Measurements from ENCODE around the gene FAM53A. TPM values are rescaled to one million over a fixed set of nuclear protein-coding genes. Genes with fewer than 3 reads are reported as not detected.
"Not testable (repeated sequence)": the region's sequence is repeated elsewhere in the genome, so short reads cannot be mapped to it uniquely, and the experiment has no call there.

Gene FAM53A
- total RNA-seq, 1 donor from 2014 or later, result 4.3 TPM

GRCh38 chr4:1644891-1645657 is 39.0 kb downstream of the FAM53A start:
- H3K36me3 Mint-ChIP-seq (ENCODE audit: low read depth), result no peaks in the 10 kb centered on the region
- no peak overlapping the region for H3K27ac Mint-ChIP-seq (ENCODE audit: unreplicated experiment)
- no peak for TF ChIP-seq CTCF (conservative IDR thresholded peaks at IDR 0.05)
- DNase-seq (ENCODE audit: low read depth, low spot score), result peak; percentile 31
- H3K4me3 Mint-ChIP-seq, result no peak overlapping the region
- no peaks in the 10 kb centered on the region for H3K9me3 Mint-ChIP-seq
- H3K27me3 Mint-ChIP-seq (ENCODE audit: low read depth), result no peaks in the 10 kb centered on the region
- peaks cover 14% of the 10 kb centered on the region for H3K4me1 Mint-ChIP-seq

- Mint-ChIP-seq H3K27ac (ENCODE audit: unreplicated experiment) (no peak overlapping the region), H3K36me3 (ENCODE audit: low read depth) (no peaks in the 10 kb centered on the region), H3K9me3 (no peaks in the 10 kb centered on the region), H3K27me3 (ENCODE audit: low read depth) (no peaks in the 10 kb centered on the region), H3K4me1 (peaks cover 14% of the 10 kb centered on the region), H3K4me3 (no peak overlapping the region)
- no peak for TF ChIP-seq CTCF (conservative IDR thresholded peaks at IDR 0.05)
- no peak for DNase-seq (ENCODE audit: low read depth, low spot score)
Observed at GRCh38 chr4:1643971-1644735, 40.0 kb downstream of the FAM53A start.

GRCh38 chr4:1642196-1642951 is 41.7 kb downstream of the FAM53A start:
- Mint-ChIP-seq H3K27ac (ENCODE audit: unreplicated experiment) (no peak overlapping the region), H3K4me3 (no peak overlapping the region)
- TF ChIP-seq CTCF (conservative IDR thresholded peaks at IDR 0.05), result no peak

GRCh38 chr4:1641671-1642070 is 42.4 kb downstream of the FAM53A start:
- H3K27me3 Mint-ChIP-seq (ENCODE audit: low read depth), result no peaks in the 10 kb centered on the region
- no peak for DNase-seq (ENCODE audit: low read depth, low spot score)
- H3K4me1 Mint-ChIP-seq, result peaks cover 14% of the 10 kb centered on the region

More at GRCh38 chr4:1642196-1642951, 41.7 kb downstream of the FAM53A start:
- H3K36me3 Mint-ChIP-seq (ENCODE audit: low read depth), result no peaks in the 10 kb centered on the region
- H3K27me3 Mint-ChIP-seq (ENCODE audit: low read depth), result no peaks in the 10 kb centered on the region
- H3K4me1 Mint-ChIP-seq, result peaks cover 14% of the 10 kb centered on the region
- DNase-seq (ENCODE audit: low read depth, low spot score), result no peak
- H3K9me3 Mint-ChIP-seq, result no peaks in the 10 kb centered on the region

GRCh38 chr4:1640716-1641503 is 43.2 kb downstream of the FAM53A start:
- DNase-seq (ENCODE audit: low read depth, low spot score); H3K36me3 Mint-ChIP-seq (ENCODE audit: low read depth); H3K4me3 Mint-ChIP-seq; H3K27ac Mint-ChIP-seq (ENCODE audit: unreplicated experiment); H3K27me3 Mint-ChIP-seq (ENCODE audit: low read depth); H3K9me3 Mint-ChIP-seq: not testable (repeated sequence)
- peaks cover 14% of the 10 kb centered on the region for H3K4me1 Mint-ChIP-seq

More at GRCh38 chr4:1641671-1642070, 42.4 kb downstream of the FAM53A start:
- Mint-ChIP-seq H3K4me3 (no peak overlapping the region), H3K27ac (ENCODE audit: unreplicated experiment) (no peak overlapping the region), H3K36me3 (ENCODE audit: low read depth) (no peaks in the 10 kb centered on the region), H3K9me3 (no peaks in the 10 kb centered on the region)
- TF ChIP-seq CTCF (conservative IDR thresholded peaks at IDR 0.05), result no peak

Measured in neural crest cell (in vitro differentiated cells).